ENCODE measurements around the gene ARPIN.
"Not testable (repeated sequence)": the region's sequence is repeated elsewhere in the genome, so short reads cannot be mapped to it uniquely, and the experiment has no call there.

DNA sequence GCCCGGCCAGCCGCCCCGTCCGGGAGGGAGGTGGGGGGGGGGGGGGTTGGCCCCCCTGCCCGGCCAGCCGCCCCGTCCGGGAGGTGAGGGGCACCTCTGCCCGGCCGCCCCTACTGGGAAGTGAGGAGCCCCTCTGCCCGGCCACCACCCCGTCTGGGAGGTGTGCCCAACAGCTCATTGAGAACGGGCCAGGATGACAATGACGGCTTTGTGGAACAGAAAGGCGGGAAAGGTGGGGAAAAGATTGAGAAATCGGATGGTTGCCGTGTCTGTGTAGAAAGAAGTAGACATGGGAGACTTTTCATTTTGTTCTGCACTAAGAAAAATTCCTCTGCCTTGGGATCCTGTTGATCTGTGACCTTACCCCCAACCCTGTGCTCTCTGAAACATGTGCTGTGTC is 57.9 kb downstream of the ARPIN start:
- TF ChIP-seq MYC (IDR thresholded peaks at IDR 0.05; ENCODE audit: borderline replicate concordance, low read length); EP300 (IDR thresholded peaks at IDR 0.05); CHD2 (IDR thresholded peaks at IDR 0.05; ENCODE audit: low read length, partially characterized antibody); POLR2A (IDR thresholded peaks at IDR 0.05; ENCODE audit: low read length); RFX5 (IDR thresholded peaks at IDR 0.05); HDAC2 (IDR thresholded peaks at IDR 0.05); ZFP36 (IDR thresholded peaks at IDR 0.05; ENCODE audit: borderline replicate concordance, partially characterized antibody); MAFK (IDR thresholded peaks at IDR 0.05; ENCODE audit: partially characterized antibody): not testable (repeated sequence)
- TF ChIP-seq, protein P1, sequence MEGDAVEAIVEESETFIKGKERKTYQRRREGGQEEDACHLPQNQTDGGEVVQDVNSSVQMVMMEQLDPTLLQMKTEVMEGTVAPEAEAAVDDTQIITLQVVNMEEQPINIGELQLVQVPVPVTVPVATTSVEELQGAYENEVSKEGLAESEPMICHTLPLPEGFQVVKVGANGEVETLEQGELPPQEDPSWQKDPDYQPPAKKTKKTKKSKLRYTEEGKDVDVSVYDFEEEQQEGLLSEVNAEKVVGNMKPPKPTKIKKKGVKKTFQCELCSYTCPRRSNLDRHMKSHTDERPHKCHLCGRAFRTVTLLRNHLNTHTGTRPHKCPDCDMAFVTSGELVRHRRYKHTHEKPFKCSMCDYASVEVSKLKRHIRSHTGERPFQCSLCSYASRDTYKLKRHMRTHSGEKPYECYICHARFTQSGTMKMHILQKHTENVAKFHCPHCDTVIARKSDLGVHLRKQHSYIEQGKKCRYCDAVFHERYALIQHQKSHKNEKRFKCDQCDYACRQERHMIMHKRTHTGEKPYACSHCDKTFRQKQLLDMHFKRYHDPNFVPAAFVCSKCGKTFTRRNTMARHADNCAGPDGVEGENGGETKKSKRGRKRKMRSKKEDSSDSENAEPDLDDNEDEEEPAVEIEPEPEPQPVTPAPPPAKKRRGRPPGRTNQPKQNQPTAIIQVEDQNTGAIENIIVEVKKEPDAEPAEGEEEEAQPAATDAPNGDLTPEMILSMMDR (IDR thresholded peaks at IDR 0.05): not testable (repeated sequence)
- TF ChIP-seq, protein P2, sequence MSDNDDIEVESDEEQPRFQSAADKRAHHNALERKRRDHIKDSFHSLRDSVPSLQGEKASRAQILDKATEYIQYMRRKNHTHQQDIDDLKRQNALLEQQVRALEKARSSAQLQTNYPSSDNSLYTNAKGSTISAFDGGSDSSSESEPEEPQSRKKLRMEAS (IDR thresholded peaks at IDR 0.05): not testable (repeated sequence)

All from A549 (cell line).